HEK293 (cell line): ENCODE data around the gene RGL4.

ENCODE experiments used
- GLIS1 ChIP-seq: fragments of 450-650 bp; formaldehyde crosslinking; IDR thresholded peaks from 2 replicates; pipeline ENCODE4 v1.5.1; 2016; ENCODE audit warnings: missing biosample characterization, missing genetic modification characterization
- INSM2 ChIP-seq: fragments of 450-650 bp; formaldehyde crosslinking; IDR thresholded peaks from 2 replicates; pipeline ENCODE4 v1.5.1; 2016; ENCODE audit warnings: missing biosample characterization, missing genetic modification characterization
- OVOL3 ChIP-seq: fragments of 450-650 bp; formaldehyde crosslinking; IDR thresholded peaks from 2 replicates; pipeline ENCODE4 v1.5.1; 2016; ENCODE audit warnings: missing biosample characterization, missing genetic modification characterization
- PRDM2 ChIP-seq: fragments of 450-650 bp; formaldehyde crosslinking; IDR thresholded peaks from 2 replicates; pipeline ENCODE4 v1.5.1; 2016; ENCODE audit warnings: missing biosample characterization, missing genetic modification characterization, borderline replicate concordance
- SP2 ChIP-seq: fragments of 450-650 bp; formaldehyde crosslinking; IDR thresholded peaks from 2 replicates; pipeline ENCODE4 v1.5.1; 2016; ENCODE audit warnings: missing biosample characterization, missing genetic modification characterization
- TCF7L2 ChIP-seq: IDR thresholded peaks from 2 replicates; pipeline ENCODE4 v1.6.1; 2011; ENCODE audit warnings: low read depth, mild to moderate bottlenecking, inconsistent platforms, low read length, moderate library complexity, borderline replicate concordance
- YY1 ChIP-seq: fragments of 450-650 bp; formaldehyde crosslinking; IDR thresholded peaks from 2 replicates; pipeline ENCODE4 v1.5.1; 2018; ENCODE audit warnings: missing biosample characterization, missing genetic modification characterization
- YY2 ChIP-seq: fragments of 450-650 bp; formaldehyde crosslinking; IDR thresholded peaks from 2 replicates; pipeline ENCODE4 v1.5.1; 2016; ENCODE audit warnings: missing biosample characterization, missing genetic modification characterization
- ZBTB17 ChIP-seq: fragments of 450-650 bp; formaldehyde crosslinking; IDR thresholded peaks from 2 replicates; pipeline ENCODE4 v1.5.1; 2016; ENCODE audit warnings: missing biosample characterization, missing genetic modification characterization
- ZFP37 ChIP-seq: fragments of 450-650 bp; formaldehyde crosslinking; IDR thresholded peaks from 2 replicates; pipeline ENCODE4 v1.5.1; 2016; ENCODE audit warnings: missing biosample characterization, missing genetic modification characterization
- ZNF112 ChIP-seq: fragments of 450-650 bp; formaldehyde crosslinking; IDR thresholded peaks from 2 replicates; pipeline ENCODE4 v1.5.0; 2017; ENCODE audit warnings: missing biosample characterization, missing genetic modification characterization
- ZNF121 ChIP-seq: fragments of 450-650 bp; formaldehyde crosslinking; IDR thresholded peaks from 2 replicates; pipeline ENCODE4 v1.5.1; 2016; ENCODE audit warnings: missing biosample characterization, missing genetic modification characterization
- ZNF324 ChIP-seq: fragments of 450-650 bp; formaldehyde crosslinking; IDR thresholded peaks from 2 replicates; pipeline ENCODE4 v1.5.1; 2016; ENCODE audit warnings: missing biosample characterization, missing genetic modification characterization
- ZNF341 ChIP-seq: fragments of 450-650 bp; formaldehyde crosslinking; IDR thresholded peaks from 2 replicates; pipeline ENCODE4; 2016; ENCODE audit warnings: low read depth, missing biosample characterization, missing genetic modification characterization
- ZNF501 ChIP-seq: fragments of 450-650 bp; formaldehyde crosslinking; IDR thresholded peaks from 2 replicates; pipeline ENCODE4 v1.5.1; 2016; ENCODE audit warnings: missing biosample characterization, missing genetic modification characterization
- ZNF610 ChIP-seq: fragments of 450-650 bp; formaldehyde crosslinking; IDR thresholded peaks from 2 replicates; pipeline ENCODE4 v1.5.1; 2016; ENCODE audit warnings: missing biosample characterization, missing genetic modification characterization, borderline replicate concordance
- ZNF76 ChIP-seq: fragments of 450-650 bp; formaldehyde crosslinking; IDR thresholded peaks from 2 replicates; pipeline ENCODE4; 2016; ENCODE audit warnings: low read depth, missing biosample characterization, missing genetic modification characterization, borderline replicate concordance
- ZNF837 ChIP-seq: fragments of 450-650 bp; formaldehyde crosslinking; IDR thresholded peaks from 2 replicates; pipeline ENCODE4 v1.5.1; 2016; ENCODE audit warnings: missing biosample characterization, missing genetic modification characterization
- ZNF843 ChIP-seq: fragments of 450-650 bp; formaldehyde crosslinking; IDR thresholded peaks from 2 replicates; pipeline ENCODE4 v1.5.1; 2016; ENCODE audit warnings: missing biosample characterization, missing genetic modification characterization
- TF ChIP-seq, protein P1 (sequence below): fragments of 450-650 bp; formaldehyde crosslinking; IDR thresholded peaks from 2 replicates; pipeline ENCODE4 v1.5.1; 2017; ENCODE audit warnings: missing biosample characterization, missing genetic modification characterization
- TF ChIP-seq, protein P2 (sequence below): fragments of 450-650 bp; formaldehyde crosslinking; IDR thresholded peaks from 2 replicates; pipeline ENCODE4 v1.5.1; 2016; ENCODE audit warnings: missing biosample characterization, missing genetic modification characterization
- TF ChIP-seq, protein P3 (sequence below): fragments of 450-650 bp; formaldehyde crosslinking; conservative IDR thresholded peaks from 2 replicates; pipeline ENCODE4 v1.5.1; 2016; ENCODE audit warnings: low read depth, missing biosample characterization, missing genetic modification characterization

The RGL4 gene

GRCh38 chr22:23716811-23717801, 26.3 kb downstream of the RGL4 start (continued):
- peak; percentile 85 for TF ChIP-seq ZNF341 (tag by site-specific recombination)
- TF ChIP-seq, protein P1, sequence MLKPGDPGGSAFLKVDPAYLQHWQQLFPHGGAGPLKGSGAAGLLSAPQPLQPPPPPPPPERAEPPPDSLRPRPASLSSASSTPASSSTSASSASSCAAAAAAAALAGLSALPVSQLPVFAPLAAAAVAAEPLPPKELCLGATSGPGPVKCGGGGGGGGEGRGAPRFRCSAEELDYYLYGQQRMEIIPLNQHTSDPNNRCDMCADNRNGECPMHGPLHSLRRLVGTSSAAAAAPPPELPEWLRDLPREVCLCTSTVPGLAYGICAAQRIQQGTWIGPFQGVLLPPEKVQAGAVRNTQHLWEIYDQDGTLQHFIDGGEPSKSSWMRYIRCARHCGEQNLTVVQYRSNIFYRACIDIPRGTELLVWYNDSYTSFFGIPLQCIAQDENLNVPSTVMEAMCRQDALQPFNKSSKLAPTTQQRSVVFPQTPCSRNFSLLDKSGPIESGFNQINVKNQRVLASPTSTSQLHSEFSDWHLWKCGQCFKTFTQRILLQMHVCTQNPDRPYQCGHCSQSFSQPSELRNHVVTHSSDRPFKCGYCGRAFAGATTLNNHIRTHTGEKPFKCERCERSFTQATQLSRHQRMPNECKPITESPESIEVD, result no peak
- TF ChIP-seq ZNF324 (tag by site-specific recombination), result peak; percentile 82
- no peak for TF ChIP-seq ZNF112
- TF ChIP-seq SP2 (tag by site-specific recombination), result peak; percentile 57
- no peak for TF ChIP-seq TCF7L2
- TF ChIP-seq ZBTB17 (tag by site-specific recombination), result peak; percentile 92
- TF ChIP-seq, protein P2, sequence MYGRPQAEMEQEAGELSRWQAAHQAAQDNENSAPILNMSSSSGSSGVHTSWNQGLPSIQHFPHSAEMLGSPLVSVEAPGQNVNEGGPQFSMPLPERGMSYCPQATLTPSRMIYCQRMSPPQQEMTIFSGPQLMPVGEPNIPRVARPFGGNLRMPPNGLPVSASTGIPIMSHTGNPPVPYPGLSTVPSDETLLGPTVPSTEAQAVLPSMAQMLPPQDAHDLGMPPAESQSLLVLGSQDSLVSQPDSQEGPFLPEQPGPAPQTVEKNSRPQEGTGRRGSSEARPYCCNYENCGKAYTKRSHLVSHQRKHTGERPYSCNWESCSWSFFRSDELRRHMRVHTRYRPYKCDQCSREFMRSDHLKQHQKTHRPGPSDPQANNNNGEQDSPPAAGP (tag by site-specific recombination), result peak; percentile 88
- TF ChIP-seq, protein P3, sequence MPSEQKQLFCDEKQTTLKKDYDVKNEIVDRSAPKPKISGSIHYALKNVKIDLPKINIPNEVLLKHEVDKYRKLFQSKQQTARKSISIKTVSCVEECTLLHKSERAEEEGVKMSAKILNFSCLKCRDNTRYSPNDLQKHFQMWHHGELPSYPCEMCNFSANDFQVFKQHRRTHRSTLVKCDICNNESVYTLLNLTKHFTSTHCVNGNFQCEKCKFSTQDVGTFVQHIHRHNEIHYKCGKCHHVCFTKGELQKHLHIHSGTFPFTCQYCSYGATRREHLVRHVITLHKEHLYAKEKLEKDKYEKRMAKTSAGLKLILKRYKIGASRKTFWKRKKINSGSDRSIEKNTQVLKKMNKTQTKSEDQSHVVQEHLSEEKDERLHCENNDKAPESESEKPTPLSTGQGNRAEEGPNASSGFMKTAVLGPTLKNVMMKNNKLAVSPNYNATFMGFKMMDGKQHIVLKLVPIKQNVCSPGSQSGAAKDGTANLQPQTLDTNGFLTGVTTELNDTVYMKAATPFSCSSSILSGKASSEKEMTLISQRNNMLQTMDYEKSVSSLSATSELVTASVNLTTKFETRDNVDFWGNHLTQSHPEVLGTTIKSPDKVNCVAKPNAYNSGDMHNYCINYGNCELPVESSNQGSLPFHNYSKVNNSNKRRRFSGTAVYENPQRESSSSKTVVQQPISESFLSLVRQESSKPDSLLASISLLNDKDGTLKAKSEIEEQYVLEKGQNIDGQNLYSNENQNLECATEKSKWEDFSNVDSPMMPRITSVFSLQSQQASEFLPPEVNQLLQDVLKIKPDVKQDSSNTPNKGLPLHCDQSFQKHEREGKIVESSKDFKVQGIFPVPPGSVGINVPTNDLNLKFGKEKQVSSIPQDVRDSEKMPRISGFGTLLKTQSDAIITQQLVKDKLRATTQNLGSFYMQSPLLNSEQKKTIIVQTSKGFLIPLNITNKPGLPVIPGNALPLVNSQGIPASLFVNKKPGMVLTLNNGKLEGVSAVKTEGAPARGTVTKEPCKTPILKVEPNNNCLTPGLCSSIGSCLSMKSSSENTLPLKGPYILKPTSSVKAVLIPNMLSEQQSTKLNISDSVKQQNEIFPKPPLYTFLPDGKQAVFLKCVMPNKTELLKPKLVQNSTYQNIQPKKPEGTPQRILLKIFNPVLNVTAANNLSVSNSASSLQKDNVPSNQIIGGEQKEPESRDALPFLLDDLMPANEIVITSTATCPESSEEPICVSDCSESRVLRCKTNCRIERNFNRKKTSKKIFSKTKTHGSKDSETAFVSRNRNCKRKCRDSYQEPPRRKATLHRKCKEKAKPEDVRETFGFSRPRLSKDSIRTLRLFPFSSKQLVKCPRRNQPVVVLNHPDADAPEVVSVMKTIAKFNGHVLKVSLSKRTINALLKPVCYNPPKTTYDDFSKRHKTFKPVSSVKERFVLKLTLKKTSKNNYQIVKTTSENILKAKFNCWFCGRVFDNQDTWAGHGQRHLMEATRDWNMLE (tag by site-specific recombination), result peak; percentile 33
- TF ChIP-seq ZFP37 (tag by site-specific recombination), result 0 out of 2 replicates have a peak, but pooled peaks have one; percentile 83
- TF ChIP-seq ZNF121 (tag by site-specific recombination), result no peak
- peak; percentile 70; the same call in 1 of the 2 replicates for TF ChIP-seq ZNF501 (tag by site-specific recombination)
- TF ChIP-seq YY1 (tag by site-specific recombination), result peak; percentile 98
- peak; percentile 89 for TF ChIP-seq INSM2 (tag by site-specific recombination)
- TF ChIP-seq YY2, result peak; percentile 73
- no peak for TF ChIP-seq PRDM2
- TF ChIP-seq ZNF837, result no peak
- peak; percentile 78 for TF ChIP-seq OVOL3 (tag by site-specific recombination)
- TF ChIP-seq ZNF610 (tag by site-specific recombination), result peak; percentile 74; the same call in 1 of the 2 replicates
- TF ChIP-seq ZNF76, result peak; percentile 95
- TF ChIP-seq GLIS1 (tag by site-specific recombination), result peak; percentile 78
- TF ChIP-seq ZNF843, result peak; percentile 66; the same call in 1 of the 2 replicates
